ENCODE results near the gene SLC30A10.

DNA sequence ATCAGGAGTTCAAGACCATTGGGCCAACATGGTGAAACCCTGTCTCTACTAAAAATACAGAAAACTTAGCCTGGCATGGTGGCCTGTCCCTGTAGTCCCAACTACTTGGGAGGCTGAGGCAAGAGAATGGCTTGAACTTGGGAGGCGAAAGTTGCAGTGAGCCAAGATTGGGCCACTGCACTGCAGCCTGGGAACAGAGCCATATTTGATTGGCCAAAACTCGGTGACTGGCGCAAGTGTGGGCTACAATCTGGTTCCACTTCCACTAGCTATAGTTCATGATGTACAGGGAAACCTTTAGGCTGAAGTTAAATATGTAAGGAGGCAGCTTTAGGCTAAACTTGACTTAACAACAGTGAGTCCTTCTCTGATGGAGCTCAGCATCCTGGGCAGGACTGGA is 20.2 kb downstream of the SLC30A10 start:
- TF ChIP-seq, protein P1, sequence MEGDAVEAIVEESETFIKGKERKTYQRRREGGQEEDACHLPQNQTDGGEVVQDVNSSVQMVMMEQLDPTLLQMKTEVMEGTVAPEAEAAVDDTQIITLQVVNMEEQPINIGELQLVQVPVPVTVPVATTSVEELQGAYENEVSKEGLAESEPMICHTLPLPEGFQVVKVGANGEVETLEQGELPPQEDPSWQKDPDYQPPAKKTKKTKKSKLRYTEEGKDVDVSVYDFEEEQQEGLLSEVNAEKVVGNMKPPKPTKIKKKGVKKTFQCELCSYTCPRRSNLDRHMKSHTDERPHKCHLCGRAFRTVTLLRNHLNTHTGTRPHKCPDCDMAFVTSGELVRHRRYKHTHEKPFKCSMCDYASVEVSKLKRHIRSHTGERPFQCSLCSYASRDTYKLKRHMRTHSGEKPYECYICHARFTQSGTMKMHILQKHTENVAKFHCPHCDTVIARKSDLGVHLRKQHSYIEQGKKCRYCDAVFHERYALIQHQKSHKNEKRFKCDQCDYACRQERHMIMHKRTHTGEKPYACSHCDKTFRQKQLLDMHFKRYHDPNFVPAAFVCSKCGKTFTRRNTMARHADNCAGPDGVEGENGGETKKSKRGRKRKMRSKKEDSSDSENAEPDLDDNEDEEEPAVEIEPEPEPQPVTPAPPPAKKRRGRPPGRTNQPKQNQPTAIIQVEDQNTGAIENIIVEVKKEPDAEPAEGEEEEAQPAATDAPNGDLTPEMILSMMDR (IDR thresholded peaks at IDR 0.05), result no peak
- no peak for TF ChIP-seq POLR2A (IDR thresholded peaks at IDR 0.05)
- TF ChIP-seq POLR2AphosphoS5 (IDR thresholded peaks at IDR 0.05; ENCODE audit: insufficient read depth in 1 of 2, low read depth in 1 of 2), result no peak
